Measurements from ENCODE around the gene ATP5PB.

GRCh38 chr1:111488669-111489068, 39.4 kb downstream of the ATP5PB start:
- TF ChIP-seq CTCF (conservative IDR thresholded peaks at IDR 0.05) = no peak
- no peak for TF ChIP-seq ZFX (IDR thresholded peaks at IDR 0.05)

Data from C4-2B (cell line).